ENCODE measurements around the gene MYO1D. TPM values are rescaled to one million over a fixed set of nuclear protein-coding genes. Genes with fewer than 3 reads are reported as not detected.

The MYO1D gene
- total RNA-seq, 1 experiment from 2014 or later: 35.7 TPM

- Histone ChIP-seq H3K27me3 (ENCODE audit: insufficient read depth, low read length) (no peaks in the 10 kb centered on the region), H3K4me3 (replicated peaks in 1 of 2; ENCODE audit: low read depth in 1 of 2, low read length in 2 of 2) (no peak overlapping the region), H2AFZ (ENCODE audit: low read depth, low read length, poor library complexity, severe bottlenecking) (no peak overlapping the region), H3K4me2 (ENCODE audit: low read length) (no peak overlapping the region), H3K36me3 (ENCODE audit: control insufficient read depth in 1 of 2, insufficient read depth in 2 of 2, low read length in 2 of 2) (no peaks in the 10 kb centered on the region), H3K9me3 (ENCODE audit: control insufficient read depth in 1 of 2, insufficient read depth in 1 of 2, low read depth in 1 of 2, low read length in 2 of 2) (no peaks in the 10 kb centered on the region), H3K27ac (ENCODE audit: low read depth, low read length) (no peak overlapping the region), H4K20me1 (ENCODE audit: insufficient read depth) (no peaks in the 10 kb centered on the region), H3K9me2 (ENCODE audit: insufficient read depth) (no peaks in the 10 kb centered on the region), H3K4me1 (ENCODE audit: control insufficient read depth in 1 of 2, insufficient read depth in 2 of 2, low read length in 2 of 2) (peaks cover 0 to 4% of the 10 kb centered on the region in 2 experiments; a peak in 1 of 4 replicates), H3K9ac (ENCODE audit: low read length) (no peak overlapping the region), H3K79me2 (ENCODE audit: insufficient read depth, low read length) (no peaks in the 10 kb centered on the region)
- ATAC-seq (no peak), DNase-seq (ENCODE audit: low read depth, low spot score) (no peak)
- RAD21 ChIA-PET (ENCODE audit: low non-redundant PET in 1 of 2, low total read pairs in 2 of 2, uncharacterized antibody in 2 of 2, unreplicated experiment in 2 of 2): no interaction called here
- POLR2A ChIA-PET: no interaction called here
- TF ChIP-seq ELF1 (IDR thresholded peaks at IDR 0.05; ENCODE audit: borderline replicate concordance, low read depth): no peak
- no peak for TF ChIP-seq EGR1 (IDR thresholded peaks at IDR 0.05; ENCODE audit: low read depth)
- TF ChIP-seq REST (IDR thresholded peaks at IDR 0.05; ENCODE audit: low read depth): no peak
- no peak for TF ChIP-seq EZH2 (IDR thresholded peaks at IDR 0.05)
- no peak for TF ChIP-seq FOSL1 (IDR thresholded peaks at IDR 0.05; ENCODE audit: low read depth)
- TF ChIP-seq ZFX (IDR thresholded peaks at IDR 0.05): no peak
- TF ChIP-seq POLR2AphosphoS5 (IDR thresholded peaks at IDR 0.05; ENCODE audit: low read depth, low read length): no peak
- no peak for TF ChIP-seq CTCF (IDR thresholded peaks at IDR 0.05 in 2 of 3, conservative IDR thresholded peaks at IDR 0.05 in 1 of 3; ENCODE audit: borderline replicate concordance in 1 of 3, insufficient read depth in 1 of 3, low read depth in 2 of 3, low read length in 2 of 3)
- TF ChIP-seq RAD21 (IDR thresholded peaks at IDR 0.05; ENCODE audit: low read depth): no peak
- TF ChIP-seq ZNF274 (IDR thresholded peaks at IDR 0.05; ENCODE audit: low read depth, low read length): no peak
- TF ChIP-seq ZBTB33 (IDR thresholded peaks at IDR 0.05; ENCODE audit: extremely low read depth, insufficient replicate concordance, low read length): no peak
- TF ChIP-seq POLR2A (IDR thresholded peaks at IDR 0.05; ENCODE audit: borderline replicate concordance, extremely low read depth, insufficient read depth, insufficient read length): no peak
- TF ChIP-seq TCF7L2 (IDR thresholded peaks at IDR 0.05; ENCODE audit: borderline replicate concordance, extremely low read depth, insufficient read depth, insufficient read length): no peak
- TF ChIP-seq YY1 (IDR thresholded peaks at IDR 0.05; ENCODE audit: extremely low read depth, insufficient replicate concordance, low read depth, low read length): no peak
- TF ChIP-seq EZH2phosphoT487 (IDR thresholded peaks at IDR 0.05; ENCODE audit: borderline replicate concordance): no peak
- no peak for TF ChIP-seq SIN3A (IDR thresholded peaks at IDR 0.05; ENCODE audit: low read depth)
- no peak for TF ChIP-seq JUND (IDR thresholded peaks at IDR 0.05)
- no peak for TF ChIP-seq ATF3 (IDR thresholded peaks at IDR 0.05)
- no peak for TF ChIP-seq MAX (IDR thresholded peaks at IDR 0.05)
- no peak for TF ChIP-seq SP1 (IDR thresholded peaks at IDR 0.05; ENCODE audit: low read depth)
- BruUV-seq (replicated peaks): no TSS peak
- intact Hi-C loops (cut with micrococcal nuclease): no loop called here
- CTCF ChIA-PET: interaction anchor here (1.1 kb wide), 1 partner anchor 29 kb away, joined by 4 read pairs; the partner anchor contains the start of gene MYO1D
These were observed 28.9 kb downstream of the MYO1D start for GRCh38 chr17:32847977-32848376.

Data from HCT116 (cell line).